COLO668 (cell line): Measurements from ENCODE around the gene ZNF440.
"Not testable (repeated sequence)": the region's sequence is repeated elsewhere in the genome, so short reads cannot be mapped to it uniquely, and the experiment has no call there.

Experiments used
- DNase-seq: peaks from one replicate; lab custom pipeline; 2025; ENCODE audit not compliant: unreplicated experiment; lab: John Stamatoyannopoulos, UW

The ZNF440 gene

DNA sequence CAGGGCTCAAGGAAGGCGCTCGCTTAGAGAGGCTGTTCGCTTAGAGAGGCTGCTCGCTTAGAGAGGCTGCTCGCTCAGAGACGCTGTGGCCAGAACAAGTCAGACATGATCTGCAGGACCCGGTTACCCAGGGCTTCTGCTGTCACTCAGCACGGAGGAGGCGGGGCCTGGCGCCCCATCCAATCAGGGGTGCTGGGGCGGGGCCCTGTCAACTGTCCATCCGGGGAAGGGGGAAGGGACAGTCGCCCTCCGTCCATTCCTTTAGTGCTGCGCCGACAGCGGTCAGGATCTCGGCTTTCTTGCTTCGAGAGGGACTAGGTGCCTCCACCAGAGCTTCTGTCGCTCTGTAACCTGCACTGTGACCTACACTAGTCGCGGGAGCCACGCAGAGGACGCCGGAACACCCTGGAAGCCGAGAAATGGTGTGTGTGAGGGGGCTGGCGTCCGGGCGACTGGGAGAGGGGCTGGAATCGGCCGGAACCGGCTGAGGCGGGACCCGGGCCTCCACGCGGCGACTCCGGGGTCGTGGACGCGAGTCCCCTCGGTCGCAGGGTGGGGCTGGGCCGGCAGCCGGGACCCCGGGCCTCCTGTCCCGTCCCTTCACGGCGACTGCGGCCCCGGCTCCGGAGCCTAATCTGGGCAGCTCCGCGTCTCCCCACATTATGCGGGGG is at the start of gene ZNF440:
Gene ZNF440 (plus strand): TSS at position 245 of the 671 bp plus-strand sequence. CDS start 175 bp downstream, at position 420.
- peak; percentile 96 for DNase-seq

DNA sequence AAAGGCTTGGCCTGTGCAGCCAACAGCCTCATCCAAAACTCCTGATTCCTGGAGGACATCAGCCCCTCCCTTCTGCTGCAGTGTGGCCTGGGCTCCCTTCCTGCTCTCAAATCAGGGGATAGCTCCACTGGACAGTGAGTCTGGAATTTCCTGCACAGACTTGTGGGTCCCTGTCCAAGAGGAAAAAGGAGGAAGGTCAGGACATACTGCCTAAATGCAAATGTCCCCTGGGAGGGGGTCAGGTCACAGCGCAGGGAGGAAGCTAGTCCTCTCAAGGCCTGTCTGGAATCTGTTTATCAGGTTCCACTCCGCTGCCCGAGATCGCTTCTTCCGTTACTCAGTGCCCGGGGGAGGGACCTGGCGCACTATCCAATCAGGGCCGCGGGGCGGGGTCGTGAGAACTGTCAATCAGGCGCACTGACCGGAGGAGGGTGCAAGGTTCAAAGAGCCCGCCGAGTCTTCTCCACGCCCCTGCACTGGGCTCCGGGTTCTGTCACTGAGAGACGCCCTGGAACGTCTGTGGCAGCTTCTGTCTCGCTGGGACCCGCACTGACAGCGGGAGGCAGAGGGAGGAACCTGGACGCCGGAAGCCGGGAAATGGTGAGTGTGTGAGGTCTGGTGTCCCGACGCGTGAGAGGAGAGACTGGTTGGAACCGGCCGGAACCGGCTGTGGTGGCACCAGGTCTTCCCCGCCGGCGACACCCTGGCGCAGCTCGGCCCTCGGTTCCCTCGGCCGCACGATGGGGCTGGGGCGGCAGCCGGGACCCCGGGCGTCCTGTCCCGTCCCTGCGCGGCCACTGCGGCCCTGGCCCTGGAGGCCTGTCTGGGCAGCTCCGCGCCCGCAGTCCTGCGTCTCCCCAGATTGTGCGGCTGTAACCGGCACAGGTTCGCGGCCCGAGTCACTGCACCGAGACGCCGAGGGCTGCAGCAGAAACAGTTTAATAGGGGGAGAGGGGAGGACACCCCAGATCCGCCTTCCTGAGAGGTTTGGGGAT is 47.2 kb upstream of the ZNF440 start, which contains the start of gene ZNF441:
Gene ZNF441 (plus strand): TSS at position 404 of the 995 bp plus-strand sequence. CDS start 194 bp downstream, at position 598.
- peak; percentile 98 for DNase-seq

- DNase-seq: peak; percentile 82
These were observed 46.4 kb upstream of the ZNF440 start for GRCh38 chr19:11767633-11768133.

- DNase-seq: no peak
These were observed 44.1 kb upstream of the ZNF440 start for GRCh38 chr19:11769995-11770394.

- not testable (repeated sequence) for DNase-seq
These were observed 42.6 kb upstream of the ZNF440 start for GRCh38 chr19:11771520-11771919.

GRCh38 chr19:11776669-11777068 is 37.4 kb upstream of the ZNF440 start:
- DNase-seq: not testable (repeated sequence)

DNA sequence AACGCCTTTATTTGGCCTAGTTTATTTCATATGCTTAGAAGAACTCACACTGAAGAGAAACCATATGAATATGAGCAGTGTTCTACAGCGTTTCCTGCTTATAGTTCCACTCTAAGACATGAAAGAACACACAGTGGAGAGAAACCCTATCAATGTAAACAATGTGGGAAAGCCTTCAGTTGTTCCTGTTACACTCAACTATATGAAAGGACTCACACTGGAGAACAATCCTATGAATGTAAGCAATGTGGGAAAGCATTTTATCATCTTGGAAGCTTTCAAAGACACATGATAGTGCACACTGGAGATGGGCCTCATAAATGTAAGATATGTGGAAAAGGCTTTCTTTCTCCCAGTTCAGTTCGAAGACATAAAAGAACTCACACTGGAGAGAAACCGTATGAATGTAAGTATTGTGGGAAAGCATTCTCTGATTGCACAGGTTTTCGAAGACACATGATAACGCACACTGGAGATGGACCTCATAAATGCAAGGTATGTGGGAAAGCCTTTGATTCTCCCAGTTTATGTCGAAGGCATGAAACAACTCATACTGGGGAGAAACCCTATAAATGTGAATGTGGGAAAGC is 33.5 kb upstream of the ZNF440 start:
- DNase-seq: no peak

DNA sequence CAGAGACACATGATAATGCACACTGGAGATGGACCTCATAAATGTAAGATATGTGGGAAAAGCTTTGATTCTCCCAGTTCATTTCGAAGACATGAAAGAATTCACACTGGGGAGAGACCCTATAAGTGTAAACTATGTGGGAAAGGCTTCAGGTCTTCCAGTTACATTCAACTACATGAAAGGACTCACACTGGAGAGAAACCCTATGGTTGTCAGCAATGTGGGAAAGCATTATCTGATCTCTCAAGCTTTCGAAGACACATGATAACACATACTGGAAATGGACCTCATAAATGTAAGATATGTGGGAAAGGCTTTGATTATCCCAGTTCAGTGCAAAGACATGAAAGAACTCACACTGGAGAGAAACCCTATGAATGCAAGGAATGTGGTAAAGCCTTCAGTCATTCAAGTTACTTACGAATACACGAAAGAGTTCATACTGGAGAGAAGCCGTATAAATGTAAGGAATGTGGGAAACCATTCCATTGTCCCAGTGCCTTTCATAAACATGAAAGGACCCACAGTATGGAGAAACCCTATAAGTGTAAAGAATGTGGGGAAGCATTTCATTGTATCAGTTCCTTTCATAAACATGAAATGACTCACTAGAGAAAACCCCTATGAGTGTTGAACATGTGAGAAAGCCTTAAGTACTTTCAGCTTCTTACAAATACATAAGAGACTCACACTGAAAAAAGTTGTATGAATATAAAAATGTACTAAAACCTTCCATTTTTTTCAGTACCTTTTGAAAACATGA is 32.6 kb upstream of the ZNF440 start:
- DNase-seq: no peak

- DNase-seq: no peak
These were observed 30.3 kb upstream of the ZNF440 start for GRCh38 chr19:11783767-11784166.

- no peak for DNase-seq
These were observed 29.7 kb upstream of the ZNF440 start for GRCh38 chr19:11784356-11784755.

- no peak for DNase-seq
These were observed 26.5 kb upstream of the ZNF440 start for GRCh38 chr19:11787536-11787935.

- DNase-seq: no peak
These were observed 21.1 kb upstream of the ZNF440 start for GRCh38 chr19:11792942-11793341.

DNA sequence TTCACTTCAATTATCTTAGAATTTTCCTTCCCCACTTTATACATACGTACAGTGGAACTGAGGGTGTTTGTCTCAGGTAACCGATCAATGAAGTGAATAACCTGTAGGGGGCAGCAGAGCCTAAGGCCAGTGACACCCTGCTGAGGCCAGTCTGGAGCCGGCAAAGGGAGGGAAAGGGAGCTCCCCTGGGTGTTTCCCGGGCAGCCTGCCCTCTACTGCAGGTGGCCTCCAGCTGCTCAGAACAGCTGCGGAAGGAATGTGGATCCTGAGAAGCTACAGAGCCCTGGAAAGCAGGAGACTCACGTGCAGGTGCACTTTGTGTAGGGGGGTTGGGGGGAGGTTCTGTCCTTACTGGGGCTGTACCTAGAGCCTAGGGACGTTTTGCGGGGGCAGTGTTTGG is 16.6 kb upstream of the ZNF440 start:
- peak; percentile 95 for DNase-seq

DNA sequence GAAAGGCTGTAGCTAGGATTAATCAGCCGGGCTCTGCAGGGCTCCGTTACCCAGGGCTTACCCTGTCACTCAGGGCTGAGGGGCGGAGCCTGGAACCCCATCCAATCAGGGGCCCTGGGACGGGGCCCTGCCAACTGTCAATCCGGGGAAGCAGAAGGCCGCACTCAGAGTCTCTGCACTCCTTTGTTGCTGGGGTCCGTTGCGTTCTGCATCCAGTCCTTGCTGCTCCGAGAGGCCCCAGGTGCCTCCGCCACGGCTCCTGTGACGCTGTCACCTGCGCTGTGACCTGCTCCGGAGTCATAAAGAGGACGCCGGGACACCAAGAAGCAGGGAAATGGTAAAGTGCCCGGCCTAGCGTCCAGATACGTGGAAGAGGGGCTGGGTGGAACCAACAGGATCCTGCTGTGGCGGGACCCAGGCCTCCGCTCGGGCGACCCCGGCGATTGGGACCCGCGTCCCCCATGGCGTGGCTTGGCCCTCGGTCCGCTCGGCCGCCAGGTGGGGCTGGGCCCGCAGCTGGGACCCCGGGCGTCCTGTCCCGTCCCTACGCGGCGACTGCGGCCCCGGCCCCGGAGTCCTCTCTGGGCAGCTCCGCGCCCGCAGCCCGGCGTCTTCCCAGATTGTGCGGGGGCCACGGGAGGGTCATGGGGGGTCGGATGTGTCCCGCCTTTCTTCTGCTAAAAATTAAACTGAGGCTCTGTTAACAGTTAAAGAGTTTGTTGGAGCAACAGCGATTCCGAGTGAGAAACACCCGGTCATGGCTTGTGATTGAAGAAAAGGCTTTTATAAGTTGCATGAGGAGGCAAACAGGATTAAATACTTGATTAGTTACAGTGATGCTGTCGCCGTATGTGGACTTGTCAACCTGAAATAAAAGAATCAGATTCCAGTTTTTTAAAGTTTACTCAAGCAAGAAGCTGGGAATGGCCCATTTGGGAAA is 15.4 kb upstream of the ZNF440 start, which contains the start of gene ZNF491:
Gene ZNF491 (plus strand): TSS at position 133 of the 940 bp plus-strand sequence. CDS start 7,431 bp downstream, outside the sequence.
- peak; percentile 93 for DNase-seq

GRCh38 chr19:11806354-11807098 is 7.5 kb upstream of the ZNF440 start:
- no peak for DNase-seq

- no peak for DNase-seq
These were observed 7.0 kb upstream of the ZNF440 start for GRCh38 chr19:11807099-11807380.

DNA sequence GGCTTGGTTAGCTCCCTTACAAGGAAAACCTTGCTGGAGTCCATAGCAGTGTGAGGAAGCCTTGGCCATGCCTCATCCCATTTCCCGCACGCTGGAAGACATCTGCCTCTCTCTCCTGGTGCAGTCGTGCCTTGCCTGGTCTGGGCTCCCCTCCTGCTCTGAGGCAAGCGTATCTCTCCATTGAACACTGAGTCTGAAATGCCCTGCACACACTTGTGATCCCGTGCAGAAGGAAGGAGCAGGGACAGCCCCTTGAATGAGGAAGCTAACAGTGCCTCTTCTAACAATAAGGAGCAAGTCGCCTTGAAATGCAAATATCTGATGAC is 407 bp upstream of the ZNF440 start:
- DNase-seq: no peak

DNA sequence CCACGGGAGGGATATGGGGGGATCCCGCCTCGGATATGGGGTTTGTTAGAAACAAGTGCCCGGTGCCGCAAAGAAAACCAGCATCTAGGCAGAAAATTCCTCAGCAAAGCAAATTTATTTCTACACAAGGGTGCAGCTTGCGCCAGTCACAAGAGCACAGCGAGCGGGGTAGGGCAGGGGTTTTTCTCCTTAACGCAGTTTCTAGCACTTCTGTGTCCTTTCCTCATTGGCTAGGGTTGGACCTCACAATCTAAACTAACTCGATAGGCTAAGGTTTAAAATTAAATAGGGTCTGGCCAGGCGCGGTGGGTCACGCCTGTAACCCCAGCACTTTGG is 595 bp downstream of the ZNF440 start:
- peak; percentile 27 for DNase-seq

DNA sequence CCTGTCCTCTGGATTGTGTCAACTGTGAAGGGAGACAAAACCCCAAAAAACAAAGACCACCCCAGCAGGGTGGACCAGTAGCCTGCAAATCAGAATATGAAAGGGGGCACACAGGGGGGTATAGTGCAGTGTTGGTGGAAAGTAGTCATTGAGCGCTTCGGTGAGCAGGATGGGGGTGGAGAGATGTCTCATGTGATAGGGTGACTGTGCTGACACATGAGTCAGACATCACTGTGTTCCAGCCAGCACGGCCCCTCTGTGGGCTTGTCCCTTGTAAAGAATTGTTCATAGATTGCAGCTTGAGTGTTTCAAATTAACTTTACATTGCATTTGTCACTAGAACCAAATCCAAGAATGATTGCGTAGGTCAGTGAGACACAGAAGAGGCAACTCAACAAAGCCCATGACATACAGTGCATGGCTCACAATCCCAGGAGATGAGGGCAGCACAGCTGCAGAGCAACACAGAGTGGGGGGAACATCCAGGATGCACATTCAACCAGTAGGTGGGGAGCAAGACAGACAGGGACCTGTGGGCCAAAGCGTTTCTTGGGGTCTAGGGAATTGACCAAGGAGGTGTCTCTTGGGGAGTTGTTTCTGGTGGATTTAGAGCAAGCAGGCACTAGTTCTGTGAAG is 7.5 kb downstream of the ZNF440 start:
- no peak for DNase-seq
